ENCODE measurements around the gene TGM1.
A peak's percentile ranks its signal among the peaks of the same experiment; 100 is the strongest.

TGM1 gene

GRCh38 chr14:24231263-24232120 lies 31.5 kb downstream of the TGM1 start:
- Histone ChIP-seq H3K27me3 (ENCODE audit: insufficient read depth, low read length, poor library complexity, severe bottlenecking) (no peaks in the 10 kb centered on the region), H4K20me1 (ENCODE audit: insufficient read depth, low read length, poor library complexity, severe bottlenecking) (no peaks in the 10 kb centered on the region), H3K4me3 (ENCODE audit: low read length, poor library complexity, severe bottlenecking) (peak overlapping the region; percentile 93), H3K4me1 (ENCODE audit: insufficient read depth, low read length, poor library complexity, severe bottlenecking) (peaks cover 39% of the 10 kb centered on the region), H3K4me2 (ENCODE audit: low read depth, low read length, poor library complexity, severe bottlenecking) (peak overlapping the region; percentile 98), H3F3A (ENCODE audit: low read depth) (no peaks in the 10 kb centered on the region), H2AFZ (ENCODE audit: low read length) (peak overlapping the region; percentile 96), H3K9me3 (ENCODE audit: insufficient read depth, low read depth, low read length) (no peaks in the 10 kb centered on the region), H3K36me3 (ENCODE audit: insufficient read depth, low read length) (peaks cover 7% of the 10 kb centered on the region; the same call in 1 of the 2 replicates), H3K9me2 (replicated peaks; ENCODE audit: low read depth, low read length) (no peaks in the 10 kb centered on the region), H3K79me2 (ENCODE audit: insufficient read depth, low read length) (peaks cover 71% of the 10 kb centered on the region), H3K9ac (ENCODE audit: low read depth, low read length, poor library complexity, severe bottlenecking) (peak overlapping the region; percentile 89)
- TF ChIP-seq CTCF (conservative IDR thresholded peaks at IDR 0.05; ENCODE audit: low read length) (no peak), EZH2phosphoT487 (IDR thresholded peaks at IDR 0.05; ENCODE audit: borderline replicate concordance) (no peak)

GRCh38 chr14:24228902-24229301 lies 34.1 kb downstream of the TGM1 start:
- Histone ChIP-seq H3F3A (ENCODE audit: low read depth) (no peaks in the 10 kb centered on the region), H3K4me2 (ENCODE audit: low read depth, low read length, poor library complexity, severe bottlenecking) (no peak overlapping the region), H3K4me1 (ENCODE audit: insufficient read depth, low read length, poor library complexity, severe bottlenecking) (peaks cover 18% of the 10 kb centered on the region), H3K9me3 (ENCODE audit: insufficient read depth, low read depth, low read length) (no peaks in the 10 kb centered on the region), H3K27me3 (ENCODE audit: insufficient read depth, low read length, poor library complexity, severe bottlenecking) (no peaks in the 10 kb centered on the region), H3K9ac (ENCODE audit: low read depth, low read length, poor library complexity, severe bottlenecking) (no peak overlapping the region), H2AFZ (ENCODE audit: low read length) (no peak overlapping the region), H3K4me3 (ENCODE audit: low read length, poor library complexity, severe bottlenecking) (no peak overlapping the region), H4K20me1 (ENCODE audit: insufficient read depth, low read length, poor library complexity, severe bottlenecking) (no peaks in the 10 kb centered on the region), H3K79me2 (ENCODE audit: insufficient read depth, low read length) (peaks cover 55% of the 10 kb centered on the region), H3K36me3 (ENCODE audit: insufficient read depth, low read length) (no peaks in the 10 kb centered on the region), H3K9me2 (replicated peaks; ENCODE audit: low read depth, low read length) (no peaks in the 10 kb centered on the region)
- no peak for TF ChIP-seq CTCF (conservative IDR thresholded peaks at IDR 0.05; ENCODE audit: low read length)
- TF ChIP-seq EZH2phosphoT487 (IDR thresholded peaks at IDR 0.05; ENCODE audit: borderline replicate concordance) = no peak

- Histone ChIP-seq H3K9ac (ENCODE audit: low read depth, low read length, poor library complexity, severe bottlenecking) (no peak overlapping the region), H3K4me1 (ENCODE audit: insufficient read depth, low read length, poor library complexity, severe bottlenecking) (peaks cover 6% of the 10 kb centered on the region), H3K79me2 (ENCODE audit: insufficient read depth, low read length) (peaks cover 38% of the 10 kb centered on the region), H3K27me3 (ENCODE audit: insufficient read depth, low read length, poor library complexity, severe bottlenecking) (no peaks in the 10 kb centered on the region), H3K9me2 (replicated peaks; ENCODE audit: low read depth, low read length) (no peaks in the 10 kb centered on the region), H3K36me3 (ENCODE audit: insufficient read depth, low read length) (no peaks in the 10 kb centered on the region), H2AFZ (ENCODE audit: low read length) (no peak overlapping the region), H3K4me2 (ENCODE audit: low read depth, low read length, poor library complexity, severe bottlenecking) (no peak overlapping the region), H4K20me1 (ENCODE audit: insufficient read depth, low read length, poor library complexity, severe bottlenecking) (no peaks in the 10 kb centered on the region), H3F3A (ENCODE audit: low read depth) (no peaks in the 10 kb centered on the region), H3K4me3 (ENCODE audit: low read length, poor library complexity, severe bottlenecking) (no peak overlapping the region), H3K9me3 (ENCODE audit: insufficient read depth, low read depth, low read length) (no peaks in the 10 kb centered on the region)
- TF ChIP-seq CTCF (conservative IDR thresholded peaks at IDR 0.05; ENCODE audit: low read length) (no peak), EZH2phosphoT487 (IDR thresholded peaks at IDR 0.05; ENCODE audit: borderline replicate concordance) (no peak)
Measured at GRCh38 chr14:24226473-24226872, 36.5 kb downstream of the TGM1 start.

All from Loucy (cell line).